ENCODE data around the gene SCUBE3. TPM values are rescaled to one million over a fixed set of nuclear protein-coding genes. Genes with fewer than 3 reads are reported as not detected.

The SCUBE3 gene
- total RNA-seq (2012; rRNA removed) (19.9 and 21.1 TPM in 2 replicates), polyA plus RNA-seq (2012; rRNA removed) (41.5 and 45.5 TPM in 2 replicates), Bru-seq, nascent RNA (percentile 76 among the genes with signal in this experiment), BruChase-seq, experiment 1, labeled RNA remaining after a 6-hour chase (percentile 90 among the genes with signal in this experiment), BruChase-seq, experiment 2, labeled RNA remaining after a 2-hour chase (percentile 87 among the genes with signal in this experiment)
- polyA plus RNA-seq (2012; cell fraction: cytosol; rRNA removed) = 24.2 and 25.6 TPM in 2 replicates
- polyA plus RNA-seq (2012; cell fraction: nucleus; rRNA removed; ENCODE audit: low replicate concordance) = 53.9 and 65.7 TPM in 2 replicates
- long read RNA-seq, full-length matches to known transcripts = 2 of 32 reads
- long read RNA-seq, partial matches to known transcripts = 7 of 32 reads
- long read RNA-seq, other reads (novel, unspliced or antisense) = 23 of 32 reads

DNA sequence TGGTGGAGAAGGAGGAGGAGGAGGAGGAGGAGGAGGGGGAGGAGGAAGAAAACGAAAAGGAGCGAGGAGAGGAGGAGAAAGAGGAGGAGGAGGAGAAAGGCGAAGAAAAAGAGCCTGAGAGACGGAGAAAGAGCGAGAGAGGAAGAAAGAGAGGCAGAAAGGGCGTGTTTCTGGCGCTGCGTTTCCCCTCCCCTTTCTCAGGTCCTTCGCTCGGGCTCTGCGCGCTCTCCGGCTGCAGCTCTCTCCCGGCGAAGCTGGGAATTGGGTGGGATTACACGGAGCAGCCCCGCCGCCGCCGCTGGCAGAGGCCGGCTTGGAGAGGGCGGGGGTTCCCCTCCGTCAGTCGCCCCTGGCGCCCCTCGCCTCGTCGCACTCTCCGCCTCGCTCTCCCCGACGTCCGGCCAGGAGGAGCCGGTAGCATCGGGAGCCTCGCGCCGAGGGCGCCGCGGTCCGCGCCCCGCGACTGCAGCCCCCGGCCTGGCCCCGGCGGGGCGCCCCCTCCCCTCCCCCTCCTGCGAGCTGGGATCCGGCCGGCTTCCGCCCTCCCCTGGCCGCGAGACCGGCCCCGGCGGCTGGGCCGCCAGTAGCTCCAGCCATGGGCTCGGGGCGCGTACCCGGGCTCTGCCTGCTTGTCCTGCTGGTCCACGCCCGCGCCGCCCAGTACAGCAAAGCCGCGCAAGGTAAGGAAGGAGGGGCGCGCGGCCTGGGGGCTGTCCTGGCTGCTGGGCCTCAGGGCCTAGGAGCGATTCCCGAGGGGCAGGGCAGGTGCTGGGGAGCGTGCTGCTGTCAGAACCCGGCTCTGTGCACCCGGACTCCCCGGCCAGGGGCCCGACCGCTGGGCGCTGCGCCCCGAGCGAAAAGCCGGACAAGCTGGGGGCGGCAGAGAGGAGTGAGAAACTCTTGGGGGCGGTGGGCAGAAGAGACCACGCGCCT lies at the start of gene SCUBE3:
TSS of gene SCUBE3 (plus strand) at position 133 of the 933 bp plus-strand sequence. CDS start at position 596, 463 bp downstream.
- Histone ChIP-seq H2AK9ac (replicated peaks; ENCODE audit: low read depth, low read length, poor library complexity) (peak within 1 kb of the TSS; percentile 73), H3K4me2 (ENCODE audit: low read depth, low read length) (peak within 1 kb of the TSS; percentile 87), H4K5ac (ENCODE audit: low read depth, low read length) (peak within 1 kb of the TSS; percentile 10; the same call in 1 of the 2 replicates), H2BK15ac (ENCODE audit: low read depth, low read length) (no peak within 1 kb of the TSS), H3K27ac (ENCODE audit: insufficient read depth, low read length) (peak within 1 kb of the TSS; percentile 28), H3K23ac (ENCODE audit: low read depth, low read length) (peak within 1 kb of the TSS; percentile 71), H3K79me1 (ENCODE audit: low read depth in 1 of 2, low read length in 2 of 2) (peaks cover 0 to 14% of the 10 kb centered on the region in 2 experiments; a peak in 1 of 4 replicates), H3K9me3 (ENCODE audit: control insufficient read depth, insufficient read depth, low read length) (no peaks in the 10 kb centered on the region), H4K20me1 (ENCODE audit: insufficient read depth, low read length) (peaks cover 16% of the 10 kb centered on the region), H4K91ac (ENCODE audit: insufficient read depth, low read depth, low read length) (0 out of 2 replicates have a peak within 1 kb of the TSS, but pooled peaks have one; percentile 1), H3K27me3 (ENCODE audit: control insufficient read depth, insufficient read depth, low read length) (peaks cover 26% of the 10 kb centered on the region), H3K9me1 (ENCODE audit: insufficient read depth, low read length) (peaks cover 10% of the 10 kb centered on the region; the same call in 1 of the 2 replicates), H3K14ac (replicated peaks; ENCODE audit: low read depth, low read length) (no peak within 1 kb of the TSS; the same call in 1 of the 2 replicates), H2AFZ (replicated peaks; ENCODE audit: low read length, poor library complexity) (peak within 1 kb of the TSS; percentile 92), H3K56ac (ENCODE audit: extremely low read depth, insufficient read depth, low read length) (no peak within 1 kb of the TSS; the same call in 1 of the 2 replicates), H3K18ac (ENCODE audit: low read depth, low read length) (no peak within 1 kb of the TSS; the same call in 1 of the 2 replicates), H2BK5ac (ENCODE audit: low read depth, low read length, poor library complexity, severe bottlenecking) (peak within 1 kb of the TSS; percentile 8), H3K4me3 (ENCODE audit: insufficient read depth, low read depth, low read length) (peak within 1 kb of the TSS; percentile 62), H3K4me1 (ENCODE audit: control insufficient read depth, insufficient read depth, low read length) (peaks cover 31% of the 10 kb centered on the region), H3K4ac (ENCODE audit: low read depth, low read length) (no peak within 1 kb of the TSS; the same call in 1 of the 2 replicates), H3K9ac (ENCODE audit: low read depth, low read length) (peak within 1 kb of the TSS; percentile 48), H3K36me3 (ENCODE audit: control insufficient read depth, insufficient read depth, low read length) (no peaks in the 10 kb centered on the region), H2BK20ac (ENCODE audit: low read depth, low read length) (no peak within 1 kb of the TSS), H2BK120ac (ENCODE audit: low read depth, low read length) (no peak within 1 kb of the TSS), H2AK5ac (ENCODE audit: low read depth, low read length) (0 out of 2 replicates have a peak within 1 kb of the TSS, but pooled peaks have one; percentile 14), H4K8ac (ENCODE audit: low read depth in 2 of 2, low read length in 2 of 2) (peak within 1 kb of the TSS in 1 of 2 experiments; percentile 10; a peak in 1 of 4 replicates)
- ATAC-seq (ENCODE audit: low read depth) (peak; percentile 61), DNase-seq (peak; percentile 42)
- WGBS, 2 experiments (ENCODE audit: extremely low coverage in 2 of 2, insufficient read length in 1 of 2) = 2% methylated on average over 19 of the region's 89 CpGs; no CpG with 5 or more reads in 1 of the 2 experiments
- in situ Hi-C loops (cut with MboI; ENCODE audit: low sequenced_read_pairs) = no loop called here
- ChIA-PET POLR2A (ENCODE audit: unreplicated experiment) (no interaction called here), CTCF (interaction anchor here (1.3 kb wide), 1 partner anchor 9 kb away, joined by 4 read pairs; no protein-coding TSS in a partner anchor)
- dilution Hi-C loops (cut with HindIII; ENCODE audit: low sequenced_read_pairs, unreplicated experiment) = no loop called here
- BruUV-seq (replicated peaks) = no TSS peak
- intact Hi-C loops (cut with micrococcal nuclease) = loop anchor here (2.0 kb wide), 1 partner anchor 67 kb away; no protein-coding TSS in a partner anchor
- no peak for TF ChIP-seq POLR2A (IDR thresholded peaks at IDR 0.05; ENCODE audit: low read depth, low read length)
- TF ChIP-seq, protein P1, sequence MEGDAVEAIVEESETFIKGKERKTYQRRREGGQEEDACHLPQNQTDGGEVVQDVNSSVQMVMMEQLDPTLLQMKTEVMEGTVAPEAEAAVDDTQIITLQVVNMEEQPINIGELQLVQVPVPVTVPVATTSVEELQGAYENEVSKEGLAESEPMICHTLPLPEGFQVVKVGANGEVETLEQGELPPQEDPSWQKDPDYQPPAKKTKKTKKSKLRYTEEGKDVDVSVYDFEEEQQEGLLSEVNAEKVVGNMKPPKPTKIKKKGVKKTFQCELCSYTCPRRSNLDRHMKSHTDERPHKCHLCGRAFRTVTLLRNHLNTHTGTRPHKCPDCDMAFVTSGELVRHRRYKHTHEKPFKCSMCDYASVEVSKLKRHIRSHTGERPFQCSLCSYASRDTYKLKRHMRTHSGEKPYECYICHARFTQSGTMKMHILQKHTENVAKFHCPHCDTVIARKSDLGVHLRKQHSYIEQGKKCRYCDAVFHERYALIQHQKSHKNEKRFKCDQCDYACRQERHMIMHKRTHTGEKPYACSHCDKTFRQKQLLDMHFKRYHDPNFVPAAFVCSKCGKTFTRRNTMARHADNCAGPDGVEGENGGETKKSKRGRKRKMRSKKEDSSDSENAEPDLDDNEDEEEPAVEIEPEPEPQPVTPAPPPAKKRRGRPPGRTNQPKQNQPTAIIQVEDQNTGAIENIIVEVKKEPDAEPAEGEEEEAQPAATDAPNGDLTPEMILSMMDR (conservative IDR thresholded peaks at IDR 0.05; ENCODE audit: low read depth, low read length) = no peak
- TF ChIP-seq, protein P2, sequence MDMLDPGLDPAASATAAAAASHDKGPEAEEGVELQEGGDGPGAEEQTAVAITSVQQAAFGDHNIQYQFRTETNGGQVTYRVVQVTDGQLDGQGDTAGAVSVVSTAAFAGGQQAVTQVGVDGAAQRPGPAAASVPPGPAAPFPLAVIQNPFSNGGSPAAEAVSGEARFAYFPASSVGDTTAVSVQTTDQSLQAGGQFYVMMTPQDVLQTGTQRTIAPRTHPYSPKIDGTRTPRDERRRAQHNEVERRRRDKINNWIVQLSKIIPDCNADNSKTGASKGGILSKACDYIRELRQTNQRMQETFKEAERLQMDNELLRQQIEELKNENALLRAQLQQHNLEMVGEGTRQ (IDR thresholded peaks at IDR 0.05; ENCODE audit: low read depth, low read length) = no peak
- no peak for TF ChIP-seq RFX5 (IDR thresholded peaks at IDR 0.05; ENCODE audit: low read depth, low read length)
- TF ChIP-seq MXI1 (IDR thresholded peaks at IDR 0.05; ENCODE audit: borderline replicate concordance, low read depth, low read length) = no peak
- TF ChIP-seq NFE2L2 (IDR thresholded peaks at IDR 0.05; ENCODE audit: low read depth, low read length) = no peak
- no peak; the same call in 1 of the 2 replicates for TF ChIP-seq MAZ (IDR thresholded peaks at IDR 0.05; ENCODE audit: borderline replicate concordance, low read depth, low read length)
- no peak for TF ChIP-seq CHD1 (IDR thresholded peaks at IDR 0.05; ENCODE audit: low read depth, low read length)
- TF ChIP-seq, protein P3, sequence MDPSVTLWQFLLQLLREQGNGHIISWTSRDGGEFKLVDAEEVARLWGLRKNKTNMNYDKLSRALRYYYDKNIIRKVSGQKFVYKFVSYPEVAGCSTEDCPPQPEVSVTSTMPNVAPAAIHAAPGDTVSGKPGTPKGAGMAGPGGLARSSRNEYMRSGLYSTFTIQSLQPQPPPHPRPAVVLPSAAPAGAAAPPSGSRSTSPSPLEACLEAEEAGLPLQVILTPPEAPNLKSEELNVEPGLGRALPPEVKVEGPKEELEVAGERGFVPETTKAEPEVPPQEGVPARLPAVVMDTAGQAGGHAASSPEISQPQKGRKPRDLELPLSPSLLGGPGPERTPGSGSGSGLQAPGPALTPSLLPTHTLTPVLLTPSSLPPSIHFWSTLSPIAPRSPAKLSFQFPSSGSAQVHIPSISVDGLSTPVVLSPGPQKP (IDR thresholded peaks at IDR 0.05; ENCODE audit: borderline replicate concordance, low read depth, low read length) = no peak
- no peak for TF ChIP-seq RAD21 (IDR thresholded peaks at IDR 0.05; ENCODE audit: low read length)

Measured in IMR-90 (cell line).